HEK293 (cell line): ENCODE measurements around the gene RNF11.

ENCODE experiments used
- CTCF ChIA-PET: fragments of 350-600 bp; formaldehyde crosslinking; extraction: SDS; loops from one replicate; lab custom pipeline; 2021; ENCODE audit warnings: antibody characterized with exemption; lab: Yijun Ruan, JAX
- POLR2A ChIA-PET: fragments of 300-600 bp; formaldehyde crosslinking; extraction: SDS; loops from one replicate; lab custom pipeline; 2020; ENCODE audit warnings: antibody characterized with exemption, inconsistent platforms; lab: Yijun Ruan, JAX
- H3K27ac ChIP-seq: fragments of 200-500 bp; sonication (Bioruptor generic); 2 replicates; pipeline ENCODE4 v1.5.1; 2014; ENCODE audit warnings: low read depth, low read length, control low read depth, inconsistent platforms; ENCODE audit errors: extremely low read depth
- H3K36me3 ChIP-seq, 2 experiments: fragments of 200-500 bp in 1 of 2; sonication (Bioruptor generic) in 1 of 2; 1 replicate in 1 of 2; 2 replicates in 1 of 2; pipeline ENCODE4 v1.5.1; 2014 to 2017; ENCODE audit warnings: inconsistent platforms in 2 of 2, low read length in 2 of 2; ENCODE audit not compliant: control insufficient read depth in 2 of 2, insufficient read depth in 1 of 2
- H3K4me1 ChIP-seq: fragments of 200-500 bp; sonication (Bioruptor generic); 2 replicates; pipeline ENCODE4 v1.5.1; 2014; ENCODE audit warnings: mild to moderate bottlenecking, low read length, inconsistent platforms; ENCODE audit not compliant: control insufficient read depth, insufficient read depth
- H3K4me3 ChIP-seq: 2 replicates; pipeline ENCODE4 v1.5.1; 2011; ENCODE audit warnings: low read depth, mild to moderate bottlenecking, control low read depth, low read length, moderate library complexity
- H3K9me3 ChIP-seq: fragments of 200-500 bp; sonication (Bioruptor generic); 2 replicates; pipeline ENCODE4 v1.5.1; 2014; ENCODE audit warnings: low read depth, low read length, inconsistent platforms; ENCODE audit not compliant: control insufficient read depth, insufficient read depth
- GLIS1 ChIP-seq: fragments of 450-650 bp; formaldehyde crosslinking; IDR thresholded peaks from 2 replicates; pipeline ENCODE4 v1.5.1; 2016; ENCODE audit warnings: missing biosample characterization, missing genetic modification characterization
- GLIS2 ChIP-seq: fragments of 450-650 bp; formaldehyde crosslinking; IDR thresholded peaks from 2 replicates; pipeline ENCODE4 v1.5.1; 2016; ENCODE audit warnings: missing biosample characterization, missing genetic modification characterization
- KLF1 ChIP-seq: fragments of 450-650 bp; formaldehyde crosslinking; IDR thresholded peaks from 2 replicates; pipeline ENCODE4 v1.5.1; 2016; ENCODE audit warnings: missing biosample characterization, missing genetic modification characterization
- ZBTB17 ChIP-seq: fragments of 450-650 bp; formaldehyde crosslinking; IDR thresholded peaks from 2 replicates; pipeline ENCODE4 v1.5.1; 2016; ENCODE audit warnings: missing biosample characterization, missing genetic modification characterization
- ZBTB8A ChIP-seq: fragments of 450-650 bp; formaldehyde crosslinking; IDR thresholded peaks from 2 replicates; pipeline ENCODE4 v1.5.1; 2016; ENCODE audit warnings: missing biosample characterization, missing genetic modification characterization
- ZNF112 ChIP-seq: fragments of 450-650 bp; formaldehyde crosslinking; IDR thresholded peaks from 2 replicates; pipeline ENCODE4 v1.5.0; 2017; ENCODE audit warnings: missing biosample characterization, missing genetic modification characterization
- ZNF266 ChIP-seq: fragments of 450-650 bp; formaldehyde crosslinking; IDR thresholded peaks from 2 replicates; pipeline ENCODE4 v1.5.1; 2016; ENCODE audit warnings: missing biosample characterization, missing genetic modification characterization, low read depth
- ZNF560 ChIP-seq: fragments of 450-650 bp; formaldehyde crosslinking; IDR thresholded peaks from 2 replicates; pipeline ENCODE4 v1.5.1; 2017; ENCODE audit warnings: missing biosample characterization, missing genetic modification characterization, borderline replicate concordance
- ZNF561 ChIP-seq: fragments of 450-650 bp; IDR thresholded peaks from 2 replicates; pipeline ENCODE4 v1.5.1; 2018; ENCODE audit warnings: missing biosample characterization, missing genetic modification characterization, borderline replicate concordance
- ZNF571 ChIP-seq: fragments of 450-650 bp; formaldehyde crosslinking; IDR thresholded peaks from 2 replicates; pipeline ENCODE4 v1.5.0; 2017; ENCODE audit warnings: missing biosample characterization, missing genetic modification characterization
- ZNF624 ChIP-seq: fragments of 450-650 bp; formaldehyde crosslinking; IDR thresholded peaks from 2 replicates; pipeline ENCODE4 v1.5.1; 2017; ENCODE audit warnings: missing biosample characterization, missing genetic modification characterization
- ZNF670 ChIP-seq: fragments of 450-650 bp; formaldehyde crosslinking; IDR thresholded peaks from 2 replicates; pipeline ENCODE4 v1.5.1; 2016; ENCODE audit warnings: missing biosample characterization, missing genetic modification characterization, low read depth
- TF ChIP-seq, protein P1 (sequence below): fragments of 450-650 bp; formaldehyde crosslinking; conservative IDR thresholded peaks from 2 replicates; pipeline ENCODE4 v1.5.1; 2016; ENCODE audit warnings: low read depth, missing biosample characterization, missing genetic modification characterization
- TF ChIP-seq, protein P2 (sequence below): fragments of 450-650 bp; IDR thresholded peaks from 2 replicates; pipeline ENCODE4 v1.5.1; 2018; ENCODE audit warnings: missing biosample characterization, mild to moderate bottlenecking, missing genetic modification characterization
- TF ChIP-seq, protein P3 (sequence below): fragments of 450-650 bp; formaldehyde crosslinking; IDR thresholded peaks from 2 replicates; pipeline ENCODE4 v1.5.1; 2017; ENCODE audit warnings: missing biosample characterization, missing genetic modification characterization
- TF ChIP-seq, protein P4 (sequence below): fragments of 450-650 bp; formaldehyde crosslinking; IDR thresholded peaks from 2 replicates; pipeline ENCODE4 v1.5.1; 2016; ENCODE audit warnings: missing biosample characterization, missing genetic modification characterization
- TF ChIP-seq, protein P5 (sequence below): fragments of 450-650 bp; formaldehyde crosslinking; IDR thresholded peaks from 2 replicates; pipeline ENCODE4 v1.5.1; 2016; ENCODE audit warnings: missing biosample characterization, missing genetic modification characterization

Gene RNF11

DNA sequence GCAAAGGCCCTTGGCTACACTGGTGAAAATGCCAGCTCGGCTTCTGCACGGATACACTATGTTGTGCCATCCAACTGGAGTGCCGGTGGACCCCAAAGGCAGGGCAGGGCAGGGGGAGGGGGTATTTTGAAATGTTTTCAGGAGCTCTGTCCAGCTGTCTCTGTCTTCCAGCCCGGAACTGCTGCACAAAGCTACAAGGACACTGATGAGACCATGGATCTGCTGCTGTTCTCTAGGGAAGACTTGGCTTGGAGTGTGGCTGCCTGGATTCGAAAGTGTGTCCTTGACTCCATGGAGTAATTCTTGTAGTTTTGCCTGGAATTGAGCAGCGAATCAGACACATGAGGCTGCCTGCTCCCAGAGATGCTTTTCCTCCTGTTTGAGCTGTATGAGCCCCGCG, 51.9 kb downstream of the RNF11 start:
- peaks cover 0 to 45% of the 10 kb centered on the region in 2 experiments; a peak in 2 of 3 replicates for H3K36me3 ChIP-seq
- H3K9me3 ChIP-seq: no peaks in the 10 kb centered on the region
- H3K4me3 ChIP-seq: no peak overlapping the region
- no peak overlapping the region for H3K27ac ChIP-seq
- peaks cover 11% of the 10 kb centered on the region for H3K4me1 ChIP-seq
- 0 out of 2 replicates have a peak, but pooled peaks have one; percentile 31 for TF ChIP-seq ZBTB17
- TF ChIP-seq ZBTB8A (tag by site-specific recombination): no peak
- TF ChIP-seq ZNF571 (tag by site-specific recombination): no peak
- TF ChIP-seq ZNF670 (tag by site-specific recombination): no peak
- ChIA-PET POLR2A (no interaction called here), CTCF (interaction anchor here (1.3 kb wide), 1 partner anchor 9 kb away, joined by 6 read pairs; no protein-coding TSS in a partner anchor)

DNA sequence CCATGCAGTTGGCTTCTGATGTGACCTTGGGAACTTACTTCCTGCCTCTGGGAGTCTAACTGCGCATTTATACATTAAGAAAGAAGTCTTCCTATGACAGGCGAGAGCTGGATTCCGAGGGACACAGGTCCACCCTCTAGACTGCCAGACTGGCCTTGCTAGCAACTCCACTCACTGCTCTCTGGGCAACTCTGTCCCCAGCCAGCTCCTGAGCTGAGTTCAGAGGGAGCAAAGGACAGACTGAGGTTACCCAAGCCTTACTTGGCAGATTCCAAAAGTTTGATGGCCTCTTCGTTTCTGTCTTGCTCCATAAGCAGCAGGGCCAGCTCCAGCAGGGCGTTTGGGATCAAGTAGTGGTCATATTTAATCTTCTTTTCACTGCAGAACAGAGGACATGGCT, 52.5 kb downstream of the RNF11 start:
- Histone ChIP-seq H3K4me3 (no peak overlapping the region), H3K4me1 (peaks cover 11% of the 10 kb centered on the region), H3K9me3 (no peaks in the 10 kb centered on the region), H3K36me3 (peaks cover 0 to 45% of the 10 kb centered on the region in 2 experiments; a peak in 2 of 3 replicates), H3K27ac (no peak overlapping the region)
- ChIA-PET POLR2A (no interaction called here), CTCF (interaction anchor here (1.3 kb wide), 1 partner anchor 8 kb away, joined by 6 read pairs; no protein-coding TSS in a partner anchor)
- no peak for TF ChIP-seq ZNF560
- TF ChIP-seq, protein P1, sequence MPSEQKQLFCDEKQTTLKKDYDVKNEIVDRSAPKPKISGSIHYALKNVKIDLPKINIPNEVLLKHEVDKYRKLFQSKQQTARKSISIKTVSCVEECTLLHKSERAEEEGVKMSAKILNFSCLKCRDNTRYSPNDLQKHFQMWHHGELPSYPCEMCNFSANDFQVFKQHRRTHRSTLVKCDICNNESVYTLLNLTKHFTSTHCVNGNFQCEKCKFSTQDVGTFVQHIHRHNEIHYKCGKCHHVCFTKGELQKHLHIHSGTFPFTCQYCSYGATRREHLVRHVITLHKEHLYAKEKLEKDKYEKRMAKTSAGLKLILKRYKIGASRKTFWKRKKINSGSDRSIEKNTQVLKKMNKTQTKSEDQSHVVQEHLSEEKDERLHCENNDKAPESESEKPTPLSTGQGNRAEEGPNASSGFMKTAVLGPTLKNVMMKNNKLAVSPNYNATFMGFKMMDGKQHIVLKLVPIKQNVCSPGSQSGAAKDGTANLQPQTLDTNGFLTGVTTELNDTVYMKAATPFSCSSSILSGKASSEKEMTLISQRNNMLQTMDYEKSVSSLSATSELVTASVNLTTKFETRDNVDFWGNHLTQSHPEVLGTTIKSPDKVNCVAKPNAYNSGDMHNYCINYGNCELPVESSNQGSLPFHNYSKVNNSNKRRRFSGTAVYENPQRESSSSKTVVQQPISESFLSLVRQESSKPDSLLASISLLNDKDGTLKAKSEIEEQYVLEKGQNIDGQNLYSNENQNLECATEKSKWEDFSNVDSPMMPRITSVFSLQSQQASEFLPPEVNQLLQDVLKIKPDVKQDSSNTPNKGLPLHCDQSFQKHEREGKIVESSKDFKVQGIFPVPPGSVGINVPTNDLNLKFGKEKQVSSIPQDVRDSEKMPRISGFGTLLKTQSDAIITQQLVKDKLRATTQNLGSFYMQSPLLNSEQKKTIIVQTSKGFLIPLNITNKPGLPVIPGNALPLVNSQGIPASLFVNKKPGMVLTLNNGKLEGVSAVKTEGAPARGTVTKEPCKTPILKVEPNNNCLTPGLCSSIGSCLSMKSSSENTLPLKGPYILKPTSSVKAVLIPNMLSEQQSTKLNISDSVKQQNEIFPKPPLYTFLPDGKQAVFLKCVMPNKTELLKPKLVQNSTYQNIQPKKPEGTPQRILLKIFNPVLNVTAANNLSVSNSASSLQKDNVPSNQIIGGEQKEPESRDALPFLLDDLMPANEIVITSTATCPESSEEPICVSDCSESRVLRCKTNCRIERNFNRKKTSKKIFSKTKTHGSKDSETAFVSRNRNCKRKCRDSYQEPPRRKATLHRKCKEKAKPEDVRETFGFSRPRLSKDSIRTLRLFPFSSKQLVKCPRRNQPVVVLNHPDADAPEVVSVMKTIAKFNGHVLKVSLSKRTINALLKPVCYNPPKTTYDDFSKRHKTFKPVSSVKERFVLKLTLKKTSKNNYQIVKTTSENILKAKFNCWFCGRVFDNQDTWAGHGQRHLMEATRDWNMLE (tag by site-specific recombination): no peak

DNA sequence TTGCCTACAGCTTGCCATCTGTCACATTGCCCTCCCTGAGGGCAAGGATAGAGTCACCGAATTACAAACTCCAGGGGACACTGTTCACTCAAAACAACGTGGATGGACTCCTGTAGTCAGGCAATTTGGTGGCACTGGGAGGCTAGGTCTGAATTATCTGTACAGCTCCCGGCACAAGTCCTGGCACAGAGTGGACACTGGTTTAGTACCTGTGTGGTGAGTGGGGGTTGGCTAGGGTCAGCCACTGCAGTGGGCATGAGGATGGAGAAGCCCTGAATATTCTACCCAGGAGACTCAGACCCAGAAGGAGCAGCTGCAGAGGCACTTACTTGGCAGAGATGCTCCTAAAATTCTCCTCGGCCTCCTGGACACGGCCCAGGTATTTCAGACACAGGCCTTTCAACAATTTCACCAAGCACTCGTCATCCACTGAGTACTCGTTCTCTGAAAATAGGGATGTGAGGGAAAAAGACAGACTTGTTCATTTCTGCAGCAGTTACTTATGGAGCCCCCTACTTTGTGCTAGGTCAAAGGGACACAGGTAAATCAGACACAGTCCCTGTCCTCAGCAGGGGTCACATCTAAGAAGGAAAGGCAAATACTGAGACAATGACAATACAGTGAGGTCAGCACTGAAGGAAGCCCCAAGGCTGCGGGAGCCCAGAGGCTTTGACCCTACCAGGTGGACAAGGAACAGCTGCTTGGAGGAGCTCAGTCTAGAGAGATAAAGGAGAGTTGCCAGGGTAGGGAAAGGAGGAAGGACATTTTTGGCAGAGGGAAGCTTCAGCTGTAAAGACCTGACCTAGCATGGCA, 53.8 kb downstream of the RNF11 start:
- Histone ChIP-seq H3K9me3 (no peaks in the 10 kb centered on the region), H3K36me3 (peaks cover 0 to 45% of the 10 kb centered on the region in 2 experiments; a peak in 2 of 3 replicates), H3K27ac (no peak overlapping the region), H3K4me3 (no peak overlapping the region), H3K4me1 (peaks cover 4% of the 10 kb centered on the region)
- CTCF ChIA-PET: interaction anchor here (0.7 kb wide), 1 partner anchor 567 kb away, joined by 3 read pairs; no protein-coding TSS in a partner anchor
- POLR2A ChIA-PET: no interaction called here
- TF ChIP-seq, protein P2, sequence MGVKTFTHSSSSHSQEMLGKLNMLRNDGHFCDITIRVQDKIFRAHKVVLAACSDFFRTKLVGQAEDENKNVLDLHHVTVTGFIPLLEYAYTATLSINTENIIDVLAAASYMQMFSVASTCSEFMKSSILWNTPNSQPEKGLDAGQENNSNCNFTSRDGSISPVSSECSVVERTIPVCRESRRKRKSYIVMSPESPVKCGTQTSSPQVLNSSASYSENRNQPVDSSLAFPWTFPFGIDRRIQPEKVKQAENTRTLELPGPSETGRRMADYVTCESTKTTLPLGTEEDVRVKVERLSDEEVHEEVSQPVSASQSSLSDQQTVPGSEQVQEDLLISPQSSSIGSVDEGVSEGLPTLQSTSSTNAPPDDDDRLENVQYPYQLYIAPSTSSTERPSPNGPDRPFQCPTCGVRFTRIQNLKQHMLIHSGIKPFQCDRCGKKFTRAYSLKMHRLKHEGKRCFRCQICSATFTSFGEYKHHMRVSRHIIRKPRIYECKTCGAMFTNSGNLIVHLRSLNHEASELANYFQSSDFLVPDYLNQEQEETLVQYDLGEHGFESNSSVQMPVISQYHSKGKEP (tag by site-specific recombination): no peak
- TF ChIP-seq ZBTB17: no peak
- TF ChIP-seq GLIS1: no peak
- TF ChIP-seq, protein P3, sequence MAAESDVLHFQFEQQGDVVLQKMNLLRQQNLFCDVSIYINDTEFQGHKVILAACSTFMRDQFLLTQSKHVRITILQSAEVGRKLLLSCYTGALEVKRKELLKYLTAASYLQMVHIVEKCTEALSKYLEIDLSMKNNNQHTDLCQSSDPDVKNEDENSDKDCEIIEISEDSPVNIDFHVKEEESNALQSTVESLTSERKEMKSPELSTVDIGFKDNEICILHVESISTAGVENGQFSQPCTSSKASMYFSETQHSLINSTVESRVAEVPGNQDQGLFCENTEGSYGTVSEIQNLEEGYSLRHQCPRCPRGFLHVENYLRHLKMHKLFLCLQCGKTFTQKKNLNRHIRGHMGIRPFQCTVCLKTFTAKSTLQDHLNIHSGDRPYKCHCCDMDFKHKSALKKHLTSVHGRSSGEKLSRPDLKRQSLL: no peak
- TF ChIP-seq ZNF112: no peak
- no peak for TF ChIP-seq ZNF624
- TF ChIP-seq, protein P4, sequence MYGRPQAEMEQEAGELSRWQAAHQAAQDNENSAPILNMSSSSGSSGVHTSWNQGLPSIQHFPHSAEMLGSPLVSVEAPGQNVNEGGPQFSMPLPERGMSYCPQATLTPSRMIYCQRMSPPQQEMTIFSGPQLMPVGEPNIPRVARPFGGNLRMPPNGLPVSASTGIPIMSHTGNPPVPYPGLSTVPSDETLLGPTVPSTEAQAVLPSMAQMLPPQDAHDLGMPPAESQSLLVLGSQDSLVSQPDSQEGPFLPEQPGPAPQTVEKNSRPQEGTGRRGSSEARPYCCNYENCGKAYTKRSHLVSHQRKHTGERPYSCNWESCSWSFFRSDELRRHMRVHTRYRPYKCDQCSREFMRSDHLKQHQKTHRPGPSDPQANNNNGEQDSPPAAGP (tag by site-specific recombination): no peak
- no peak for TF ChIP-seq GLIS2 (tag by site-specific recombination)
- no peak for TF ChIP-seq ZNF571 (tag by site-specific recombination)
- no peak for TF ChIP-seq KLF1 (tag by site-specific recombination)
- TF ChIP-seq, protein P5, sequence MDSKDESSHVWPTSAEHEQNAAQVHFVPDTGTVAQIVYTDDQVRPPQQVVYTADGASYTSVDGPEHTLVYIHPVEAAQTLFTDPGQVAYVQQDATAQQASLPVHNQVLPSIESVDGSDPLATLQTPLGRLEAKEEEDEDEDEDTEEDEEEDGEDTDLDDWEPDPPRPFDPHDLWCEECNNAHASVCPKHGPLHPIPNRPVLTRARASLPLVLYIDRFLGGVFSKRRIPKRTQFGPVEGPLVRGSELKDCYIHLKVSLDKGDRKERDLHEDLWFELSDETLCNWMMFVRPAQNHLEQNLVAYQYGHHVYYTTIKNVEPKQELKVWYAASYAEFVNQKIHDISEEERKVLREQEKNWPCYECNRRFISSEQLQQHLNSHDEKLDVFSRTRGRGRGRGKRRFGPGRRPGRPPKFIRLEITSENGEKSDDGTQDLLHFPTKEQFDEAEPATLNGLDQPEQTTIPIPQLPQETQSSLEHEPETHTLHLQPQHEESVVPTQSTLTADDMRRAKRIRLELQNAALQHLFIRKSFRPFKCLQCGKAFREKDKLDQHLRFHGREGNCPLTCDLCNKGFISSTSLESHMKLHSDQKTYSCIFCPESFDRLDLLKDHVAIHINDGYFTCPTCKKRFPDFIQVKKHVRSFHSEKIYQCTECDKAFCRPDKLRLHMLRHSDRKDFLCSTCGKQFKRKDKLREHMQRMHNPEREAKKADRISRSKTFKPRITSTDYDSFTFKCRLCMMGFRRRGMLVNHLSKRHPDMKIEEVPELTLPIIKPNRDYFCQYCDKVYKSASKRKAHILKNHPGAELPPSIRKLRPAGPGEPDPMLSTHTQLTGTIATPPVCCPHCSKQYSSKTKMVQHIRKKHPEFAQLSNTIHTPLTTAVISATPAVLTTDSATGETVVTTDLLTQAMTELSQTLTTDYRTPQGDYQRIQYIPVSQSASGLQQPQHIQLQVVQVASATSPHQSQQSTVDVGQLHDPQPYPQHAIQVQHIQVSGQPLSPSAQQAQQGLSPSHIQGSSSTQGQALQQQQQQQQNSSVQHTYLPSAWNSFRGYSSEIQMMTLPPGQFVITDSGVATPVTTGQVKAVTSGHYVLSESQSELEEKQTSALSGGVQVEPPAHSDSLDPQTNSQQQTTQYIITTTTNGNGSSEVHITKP: no peak
- no peak for TF ChIP-seq ZNF561 (tag by site-specific recombination)
- no peak for TF ChIP-seq ZNF266 (tag by site-specific recombination)
